GM12891 (cell line): ENCODE measurements around the gene RERE. TPM values are rescaled to one million over a fixed set of nuclear protein-coding genes. Genes with fewer than 3 reads are reported as not detected.

Source experiments
- DNase-seq: peaks from one replicate; pipeline ENCODE4 v3.0.0; 2011; ENCODE audit warnings: low spot score; ENCODE audit not compliant: insufficient read length
- FAIRE-seq: peaks from 2 replicates; lab custom pipeline; 2011; peaks lifted over from hg19 to GRCh38; lab: Jason Lieb, UNC
- PAX5 ChIP-seq: IDR thresholded peaks from 2 replicates; pipeline ENCODE4 v1.6.1; 2011; ENCODE audit warnings: low read length, moderate library complexity, mild to moderate bottlenecking; ENCODE audit not compliant: insufficient read depth, severe bottlenecking
- POLR2A ChIP-seq: IDR thresholded peaks from 2 replicates; pipeline ENCODE4 v1.6.1; 2011; ENCODE audit warnings: low read depth, low read length, control low read depth
- POLR2AphosphoS5 ChIP-seq: IDR thresholded peaks from 2 replicates; pipeline ENCODE4 v1.6.1; 2011; ENCODE audit warnings: low read depth, low read length, control low read depth
- POU2F2 ChIP-seq: IDR thresholded peaks from 2 replicates; pipeline ENCODE4 v1.6.1; 2011; ENCODE audit warnings: low read depth, mild to moderate bottlenecking, control low read depth, low read length, moderate library complexity
- SPI1 ChIP-seq: IDR thresholded peaks from 2 replicates; pipeline ENCODE4 v1.6.1; 2011; ENCODE audit warnings: low read depth, low read length, control low read depth
- TAF1 ChIP-seq: IDR thresholded peaks from 2 replicates; pipeline ENCODE4 v1.6.1; 2011; ENCODE audit warnings: low read depth, low read length, control low read depth
- polyA plus RNA-seq: library from polyadenylated mRNA; unstranded; fragments of >200 nt; gene quantifications from one replicate; pipeline ENCODE4 v1.2.1, GENCODE V29; 2012; ENCODE audit warnings: low read depth, missing spikeins, inconsistent platforms; ENCODE audit not compliant: missing spikeins

RERE gene
- 21.3 TPM for polyA plus RNA-seq

GRCh38 chr1:8817412-8818324, at the start of gene RERE:
Gene RERE (minus strand): TSS chr1:8817640.
- FAIRE-seq (peak; percentile 98), DNase-seq (peak; percentile 96)
- peak; percentile 89 for TF ChIP-seq TAF1
- peak; percentile 89 for TF ChIP-seq POLR2AphosphoS5
- TF ChIP-seq POU2F2 = peak; percentile 46
- TF ChIP-seq PAX5 = no peak
- no peak for TF ChIP-seq SPI1
- TF ChIP-seq POLR2A = peak; percentile 92

- TF ChIP-seq POU2F2 (0 out of 2 replicates have a peak, but pooled peaks have one; percentile 27), TAF1 (no peak), POLR2A (peak; percentile 51; the same call in 1 of the 2 replicates), SPI1 (no peak), PAX5 (no peak), POLR2AphosphoS5 (peak; percentile 50; the same call in 1 of the 2 replicates)
- FAIRE-seq = no peak
Observed at GRCh38 chr1:8866792-8867415, 49.5 kb upstream of the RERE start.

GRCh38 chr1:8866173-8866791, 48.8 kb upstream of the RERE start:
- FAIRE-seq (no peak), DNase-seq (no peak)
- TF ChIP-seq TAF1 (no peak), POU2F2 (no peak), PAX5 (no peak), SPI1 (no peak), POLR2AphosphoS5 (peak; percentile 15; the same call in 1 of the 2 replicates), POLR2A (peak; percentile 16; the same call in 1 of the 2 replicates)

More at GRCh38 chr1:8866792-8867415, 49.5 kb upstream of the RERE start:
- no peak for DNase-seq

- TF ChIP-seq POU2F2 (no peak), POLR2AphosphoS5 (no peak; the same call in 1 of the 2 replicates), PAX5 (no peak), TAF1 (no peak), POLR2A (no peak; the same call in 1 of the 2 replicates), SPI1 (no peak)
- DNase-seq = no peak
- FAIRE-seq = no peak
Observed at GRCh38 chr1:8864713-8865344, 47.4 kb upstream of the RERE start.

GRCh38 chr1:8863794-8864233, 46.4 kb upstream of the RERE start:
- TF ChIP-seq POLR2A (peak; percentile 4; the same call in 1 of the 2 replicates), POU2F2 (no peak), SPI1 (no peak), POLR2AphosphoS5 (0 out of 2 replicates have a peak, but pooled peaks have one; percentile 34)
- no peak for FAIRE-seq
- DNase-seq = no peak

GRCh38 chr1:8863138-8863537, 45.7 kb upstream of the RERE start:
- DNase-seq = no peak
- FAIRE-seq = no peak
- peak; percentile 60 for TF ChIP-seq POLR2AphosphoS5
- no peak for TF ChIP-seq SPI1
- no peak for TF ChIP-seq POU2F2
- no peak for TF ChIP-seq PAX5
- TF ChIP-seq TAF1 = no peak
- peak; percentile 61; the same call in 1 of the 2 replicates for TF ChIP-seq POLR2A

GRCh38 chr1:8862528-8862927, 45.1 kb upstream of the RERE start:
- no peak for DNase-seq
- no peak for FAIRE-seq
- 0 out of 2 replicates have a peak, but pooled peaks have one; percentile 31 for TF ChIP-seq POLR2AphosphoS5
- no peak for TF ChIP-seq PAX5

GRCh38 chr1:8860738-8861516, 43.5 kb upstream of the RERE start:
- DNase-seq (no peak), FAIRE-seq (no peak)
- TF ChIP-seq SPI1 = no peak
- peak; percentile 43; the same call in 1 of the 2 replicates for TF ChIP-seq POLR2A
- no peak for TF ChIP-seq POU2F2
- no peak for TF ChIP-seq POLR2AphosphoS5
